HS-27A (cell line): ENCODE measurements around the gene RLIM.

ENCODE experiments used
- DNase-seq: peaks from one replicate; pipeline ENCODE4 v3.0.0-alpha.2; 2012; ENCODE audit warnings: low read depth, missing footprints

Gene RLIM

GRCh38 chrX:74536152-74536831, 78.1 kb downstream of the RLIM start:
- DNase-seq = peak; percentile 66

- peak; percentile 24 for DNase-seq
These were observed 78.8 kb downstream of the RLIM start for GRCh38 chrX:74535408-74536151.
